GM21723 (cell line): ENCODE data around the gene NOP14.
"Not testable (repeated sequence)": the region's sequence is repeated elsewhere in the genome, so short reads cannot be mapped to it uniquely, and the experiment has no call there.

ENCODE experiments used
- ATAC-seq: cut with Tn5 transposase; IDR thresholded peaks from one replicate; pipeline ENCODE4 v1.9.1; 2021; ENCODE audit warnings: mild to moderate bottlenecking, moderate library complexity; ENCODE audit not compliant: unreplicated experiment

The NOP14 gene

DNA sequence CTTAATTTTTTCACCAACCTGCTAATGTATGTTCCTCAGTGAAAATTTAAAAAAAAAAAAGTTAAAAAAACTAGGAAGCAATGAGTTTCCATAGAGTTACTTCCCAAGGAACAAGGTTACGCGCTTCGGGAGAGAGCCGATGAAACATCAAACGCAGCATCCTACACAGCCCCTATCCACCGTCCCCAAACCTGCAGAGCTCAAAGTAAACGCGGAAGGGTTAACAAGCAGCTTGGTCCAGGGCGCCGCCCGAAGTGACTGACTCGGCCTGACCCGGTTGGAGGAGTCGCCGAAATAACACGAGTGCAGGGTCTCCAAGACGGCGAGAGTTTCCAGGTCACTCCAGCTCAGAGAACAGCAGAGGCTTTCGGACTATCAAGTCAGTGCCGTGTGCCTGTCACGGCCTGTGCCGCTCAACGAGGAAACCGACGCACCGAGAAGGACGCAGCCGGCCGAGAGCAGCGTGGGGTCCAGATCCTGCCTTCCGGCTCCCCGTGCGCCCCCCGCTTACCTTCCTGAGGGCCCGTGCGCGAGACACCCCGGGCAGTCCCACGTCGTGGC lies 512 bp downstream of the NOP14 start:
- ATAC-seq, result peak; percentile 36

- ATAC-seq, result peak; percentile 22
Measured at GRCh38 chr4:2961811-2962441, 1.3 kb downstream of the NOP14 start.

- no peak for ATAC-seq
Measured at GRCh38 chr4:2961421-2961810, 1.8 kb downstream of the NOP14 start.

DNA sequence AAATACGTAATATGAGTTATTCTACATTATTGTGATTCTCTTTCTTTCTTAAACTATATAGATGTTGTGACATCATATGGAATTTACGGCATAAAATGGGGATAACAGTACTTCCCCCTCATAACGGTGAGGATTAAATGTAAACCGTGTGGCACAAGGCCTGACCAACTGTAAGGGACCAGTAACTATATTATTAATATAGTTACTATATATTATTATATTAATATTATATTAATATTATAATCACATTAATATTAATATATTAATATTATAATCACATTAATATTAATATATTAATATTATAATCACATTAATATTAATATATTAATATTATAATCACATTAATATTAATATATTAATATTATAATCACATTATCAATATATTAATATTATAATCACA lies 2.8 kb downstream of the NOP14 start:
- ATAC-seq, result not testable (repeated sequence)

- no peak for ATAC-seq
Measured at GRCh38 chr4:2958446-2958845, 4.8 kb downstream of the NOP14 start.

- ATAC-seq, result not testable (repeated sequence)
Measured at GRCh38 chr4:2955186-2956044, 7.8 kb downstream of the NOP14 start.

DNA sequence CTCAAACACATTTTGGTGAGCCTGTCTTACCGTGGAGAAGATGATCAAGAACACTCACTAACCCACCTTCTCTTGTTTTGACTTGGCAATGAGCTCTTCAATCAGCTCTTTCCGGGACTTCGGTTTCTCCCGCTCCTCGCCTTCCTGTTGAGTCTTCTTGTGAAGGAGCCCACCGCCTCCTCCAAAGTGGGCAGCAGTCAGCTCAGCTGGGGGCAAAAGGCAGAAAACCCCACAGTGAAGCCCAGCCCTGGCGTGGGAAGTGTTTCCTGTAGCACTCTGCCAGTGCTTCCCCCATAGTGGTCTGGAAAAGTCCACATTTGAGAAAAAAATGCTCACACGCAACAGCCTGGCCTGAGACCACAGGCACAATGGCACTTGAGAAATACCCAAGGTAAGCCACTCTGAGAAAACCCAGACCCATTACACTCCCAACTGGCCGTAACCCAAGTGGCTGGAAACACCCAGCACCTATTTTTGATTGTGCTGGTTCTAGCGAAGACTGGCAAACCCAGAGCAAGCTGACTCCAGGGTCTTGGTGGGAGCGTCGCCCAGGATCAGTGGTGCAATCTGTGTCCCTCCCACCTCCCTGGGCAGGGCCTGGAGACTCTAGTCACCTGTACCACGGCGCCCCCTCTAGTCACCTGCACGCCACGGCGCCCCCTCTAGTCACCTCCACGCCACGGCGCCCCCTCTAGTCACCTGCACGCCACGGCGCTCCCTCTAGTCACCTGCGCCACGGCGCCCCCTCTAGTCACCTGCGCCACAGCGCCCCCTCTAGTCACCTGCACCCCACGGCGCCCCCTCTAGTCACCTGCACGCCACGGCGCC lies 8.6 kb downstream of the NOP14 start:
- ATAC-seq, result peak; percentile 47

DNA sequence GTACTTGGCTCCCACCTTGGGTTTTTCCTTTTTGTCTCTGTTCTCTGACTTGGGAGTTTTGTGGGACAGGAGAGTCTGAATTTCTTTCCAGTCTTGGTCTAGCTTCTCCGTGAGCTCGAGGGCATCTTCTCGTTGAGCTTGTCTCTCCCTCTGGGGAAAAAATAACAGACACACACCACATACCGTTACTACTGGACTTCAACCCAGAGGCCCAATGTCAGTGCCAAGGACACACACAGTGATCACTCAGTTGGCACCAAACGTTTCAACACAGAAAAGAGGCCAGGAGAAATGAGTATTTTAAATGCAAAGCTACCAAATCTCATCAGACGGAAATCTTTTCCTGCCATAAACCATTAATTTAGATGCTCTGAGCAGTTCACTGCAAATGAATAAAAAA lies 9.7 kb downstream of the NOP14 start:
- no peak for ATAC-seq

- no peak for ATAC-seq
Measured at GRCh38 chr4:2950221-2950989, 12.8 kb downstream of the NOP14 start.

DNA sequence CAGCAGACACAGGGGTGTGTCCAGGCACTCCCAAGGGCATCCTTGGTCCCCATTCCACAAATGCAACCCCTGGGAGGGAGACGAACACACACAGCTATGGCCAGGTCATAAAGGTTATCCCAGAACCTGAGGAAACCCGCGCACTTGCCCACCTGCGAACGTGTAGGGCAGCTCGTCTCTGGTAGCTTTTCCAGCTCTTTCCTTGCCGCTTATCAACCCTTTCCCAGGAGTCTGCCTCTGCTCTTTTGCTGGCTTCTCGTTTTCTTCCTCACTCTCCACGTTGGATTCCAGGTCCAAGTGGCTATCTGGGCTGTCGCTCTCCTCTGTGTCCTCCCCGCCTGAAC lies 13.5 kb downstream of the NOP14 start:
- no peak for ATAC-seq

- ATAC-seq, result no peak
Measured at GRCh38 chr4:2948895-2949781, 14.1 kb downstream of the NOP14 start.

GRCh38 chr4:2947926-2948325 lies 15.3 kb downstream of the NOP14 start:
- no peak for ATAC-seq

DNA sequence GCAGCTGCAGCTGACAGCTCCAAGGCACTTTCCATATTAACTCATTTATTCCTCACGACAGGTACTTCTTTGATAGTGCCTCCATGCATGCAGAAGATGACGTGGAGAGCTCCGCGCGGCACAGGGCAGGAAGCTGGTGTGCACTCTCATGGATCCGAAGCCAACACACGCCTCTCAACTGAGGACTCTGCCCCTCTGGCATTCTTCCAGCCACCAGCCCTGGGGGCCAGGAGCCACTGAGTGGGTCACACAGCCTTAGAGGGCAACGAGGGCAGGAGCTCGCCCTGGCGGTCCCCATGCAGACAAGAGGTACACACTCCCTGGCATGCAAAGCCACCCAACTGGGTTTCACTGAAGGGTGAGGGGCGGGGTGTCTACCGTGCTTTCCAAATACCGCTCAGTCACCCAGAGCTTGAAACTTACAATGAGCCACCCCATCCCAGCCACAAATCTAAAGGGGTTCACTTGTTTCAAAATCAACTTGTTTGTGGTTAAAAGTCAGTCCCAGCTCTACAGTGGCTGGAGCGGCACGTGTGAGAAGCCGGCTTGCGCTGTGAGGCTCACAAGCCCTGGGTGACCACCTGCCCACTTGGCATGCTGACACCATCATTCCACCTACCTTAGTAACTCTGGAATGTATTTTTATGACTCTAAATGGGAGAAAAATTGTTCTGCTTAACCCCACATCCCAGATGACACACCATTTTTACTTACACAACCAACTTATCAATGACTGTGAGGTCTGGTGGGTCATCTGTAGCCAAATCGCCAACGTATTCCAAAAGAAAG lies 16.2 kb downstream of the NOP14 start:
- no peak for ATAC-seq

DNA sequence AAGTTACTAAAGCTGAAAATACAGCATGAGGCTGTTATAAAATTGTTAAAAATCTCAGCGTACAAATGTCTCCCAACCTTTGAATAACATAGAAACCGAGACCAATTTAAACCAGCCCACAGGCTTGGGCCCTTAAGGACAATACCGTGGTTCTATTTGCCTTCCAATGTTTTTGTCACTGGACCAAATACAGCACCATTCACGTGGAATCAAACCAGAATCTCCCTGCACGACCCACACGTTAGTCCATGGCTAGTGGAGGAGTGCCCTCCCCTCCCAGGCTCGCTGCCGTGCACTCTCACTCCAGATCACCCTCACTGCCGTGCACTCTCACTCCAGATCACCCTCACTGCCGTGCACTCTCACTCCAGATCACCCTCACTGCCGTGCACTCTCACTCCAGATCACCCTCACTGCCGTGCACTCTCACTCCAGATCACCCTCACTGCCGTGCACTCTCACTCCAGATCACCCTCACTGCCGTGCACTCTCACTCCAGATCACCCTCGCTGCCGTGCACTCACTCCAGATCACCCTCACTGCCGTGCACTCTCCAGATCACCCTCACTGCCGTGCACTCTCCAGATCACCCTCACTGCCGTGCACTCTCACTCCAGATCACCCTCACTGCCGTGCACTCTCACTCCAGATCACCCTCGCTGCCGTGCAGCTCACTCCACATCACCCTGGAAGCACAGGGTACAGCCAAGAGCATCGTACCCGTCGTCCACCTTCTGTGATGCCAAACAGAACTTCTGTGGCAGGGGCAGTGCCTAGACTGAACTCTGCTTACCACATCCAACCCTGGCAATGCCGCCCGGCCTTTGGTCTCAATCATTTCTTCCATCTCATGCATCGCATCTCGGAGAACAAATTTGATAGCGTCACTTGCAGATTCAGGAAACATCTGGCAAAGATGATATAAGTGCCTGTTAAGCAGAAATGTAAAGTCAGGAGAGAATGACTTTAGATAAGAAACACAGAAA lies 17.3 kb downstream of the NOP14 start:
- not testable (repeated sequence) for ATAC-seq

- ATAC-seq, result no peak
Measured at GRCh38 chr4:2944586-2945526, 18.4 kb downstream of the NOP14 start.

- ATAC-seq, result no peak
Measured at GRCh38 chr4:2944091-2944482, 19.1 kb downstream of the NOP14 start.
